ENCODE results near the gene PARVB.

Gene PARVB

DNA sequence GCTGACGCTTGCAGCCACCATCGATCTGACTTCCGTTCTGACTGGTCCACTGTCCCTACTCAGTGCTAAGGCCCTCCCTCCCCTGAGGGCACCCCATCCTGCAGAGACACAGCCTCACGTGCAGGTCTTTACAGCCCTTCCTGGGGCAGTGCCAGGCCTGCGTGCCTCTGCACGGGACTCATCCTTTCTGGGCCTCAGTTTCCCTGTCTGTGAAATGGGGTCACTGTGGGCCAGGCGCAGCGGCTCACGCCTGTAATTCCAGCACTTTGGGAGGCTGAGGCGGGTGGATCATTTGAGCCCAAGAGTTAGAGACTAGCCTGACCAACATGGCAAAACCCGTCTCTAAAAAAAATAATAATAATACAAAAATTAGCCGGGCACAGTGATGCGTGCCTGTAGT lies 138.9 kb downstream of the PARVB start:
- TF ChIP-seq, protein P1, sequence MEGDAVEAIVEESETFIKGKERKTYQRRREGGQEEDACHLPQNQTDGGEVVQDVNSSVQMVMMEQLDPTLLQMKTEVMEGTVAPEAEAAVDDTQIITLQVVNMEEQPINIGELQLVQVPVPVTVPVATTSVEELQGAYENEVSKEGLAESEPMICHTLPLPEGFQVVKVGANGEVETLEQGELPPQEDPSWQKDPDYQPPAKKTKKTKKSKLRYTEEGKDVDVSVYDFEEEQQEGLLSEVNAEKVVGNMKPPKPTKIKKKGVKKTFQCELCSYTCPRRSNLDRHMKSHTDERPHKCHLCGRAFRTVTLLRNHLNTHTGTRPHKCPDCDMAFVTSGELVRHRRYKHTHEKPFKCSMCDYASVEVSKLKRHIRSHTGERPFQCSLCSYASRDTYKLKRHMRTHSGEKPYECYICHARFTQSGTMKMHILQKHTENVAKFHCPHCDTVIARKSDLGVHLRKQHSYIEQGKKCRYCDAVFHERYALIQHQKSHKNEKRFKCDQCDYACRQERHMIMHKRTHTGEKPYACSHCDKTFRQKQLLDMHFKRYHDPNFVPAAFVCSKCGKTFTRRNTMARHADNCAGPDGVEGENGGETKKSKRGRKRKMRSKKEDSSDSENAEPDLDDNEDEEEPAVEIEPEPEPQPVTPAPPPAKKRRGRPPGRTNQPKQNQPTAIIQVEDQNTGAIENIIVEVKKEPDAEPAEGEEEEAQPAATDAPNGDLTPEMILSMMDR (IDR thresholded peaks at IDR 0.05): no peak
- DNase-seq (ENCODE audit: low spot score): no peak
- no peak overlapping the region for H3K27ac ChIP-seq
- no peak overlapping the region for H3K4me3 ChIP-seq

DNA sequence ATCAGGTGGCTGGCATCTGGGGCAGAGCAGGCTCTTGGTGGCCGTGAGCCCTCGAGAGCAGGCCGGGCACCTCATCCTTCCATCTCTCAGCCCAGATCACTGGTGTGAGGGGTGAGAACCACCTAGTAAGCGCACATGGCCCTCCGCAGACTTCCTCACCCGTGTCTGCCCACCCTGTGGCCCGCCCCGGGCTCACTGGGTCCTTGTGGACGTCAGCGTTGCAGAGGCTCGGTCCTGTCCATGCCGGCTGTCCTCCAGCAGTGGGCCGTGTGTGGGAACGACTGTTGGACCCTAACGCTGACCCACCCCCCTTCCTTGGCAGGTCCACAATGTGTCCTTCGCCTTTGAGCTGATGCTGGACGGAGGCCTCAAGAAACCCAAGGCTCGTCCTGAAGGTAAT lies 139.4 kb downstream of the PARVB start:
- H3K4me3 ChIP-seq: no peak overlapping the region
- TF ChIP-seq, protein P1 (IDR thresholded peaks at IDR 0.05): no peak
- no peak for DNase-seq (ENCODE audit: low spot score)
- no peak overlapping the region for H3K27ac ChIP-seq

DNA sequence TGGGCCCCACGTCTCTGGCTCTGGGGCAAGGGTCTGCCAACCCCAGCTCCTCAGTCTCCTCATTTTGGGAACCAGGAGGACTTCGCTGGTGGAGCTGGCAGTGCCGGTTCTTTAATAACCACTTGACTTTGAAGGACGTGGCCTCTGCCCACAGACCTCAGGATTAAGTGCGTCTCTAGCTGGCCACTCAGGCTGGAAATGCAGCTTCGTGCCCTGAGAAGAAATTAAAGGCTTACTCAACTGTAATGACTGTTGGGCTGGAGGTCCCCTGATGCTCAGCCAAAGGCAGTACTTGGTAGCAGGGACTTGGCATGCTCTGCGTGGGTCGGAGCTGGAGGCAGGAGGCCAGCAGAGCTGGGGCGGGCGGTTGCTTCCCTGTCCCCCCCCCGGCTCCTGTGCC lies 139.9 kb downstream of the PARVB start:
- TF ChIP-seq, protein P1 (IDR thresholded peaks at IDR 0.05): no peak
- H3K27ac ChIP-seq: no peak overlapping the region
- no peak for DNase-seq (ENCODE audit: low spot score)

DNA sequence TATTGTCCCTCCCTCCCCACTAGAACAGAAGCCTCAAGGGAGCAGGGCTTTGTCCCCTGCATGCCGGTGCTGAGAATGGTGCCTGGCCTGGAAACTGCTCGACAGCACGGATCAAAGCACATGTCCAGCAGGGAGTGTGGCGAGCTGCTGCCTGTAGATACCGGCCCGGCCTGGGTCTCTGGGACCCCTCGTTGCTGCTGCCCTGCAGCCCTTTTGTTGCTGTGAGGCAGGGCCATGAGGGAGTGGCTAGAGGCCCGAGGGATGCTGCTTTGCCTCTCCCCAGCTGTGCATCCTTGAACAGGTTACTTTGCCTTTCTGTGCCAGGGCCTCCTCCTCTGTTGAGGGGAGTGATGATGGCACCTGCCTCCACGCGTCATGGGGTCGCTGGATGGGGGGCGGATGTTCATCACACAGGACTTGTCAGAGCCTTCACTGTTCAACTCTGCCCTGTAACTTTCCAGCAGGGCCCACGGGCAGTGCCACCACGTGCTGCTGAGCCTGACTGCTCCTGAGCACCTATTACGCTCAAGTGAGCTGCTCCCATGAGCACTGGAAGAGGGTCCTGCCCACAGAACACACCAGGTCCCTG lies 141.3 kb downstream of the PARVB start:
- Histone ChIP-seq H3K4me3 (no peak overlapping the region), H3K27ac (no peak overlapping the region)
- TF ChIP-seq, protein P1 (IDR thresholded peaks at IDR 0.05): no peak
- DNase-seq (ENCODE audit: low spot score): no peak

More for the DNA sequence above, 139.9 kb downstream of the PARVB start:
- no peak overlapping the region for H3K4me3 ChIP-seq

DNA sequence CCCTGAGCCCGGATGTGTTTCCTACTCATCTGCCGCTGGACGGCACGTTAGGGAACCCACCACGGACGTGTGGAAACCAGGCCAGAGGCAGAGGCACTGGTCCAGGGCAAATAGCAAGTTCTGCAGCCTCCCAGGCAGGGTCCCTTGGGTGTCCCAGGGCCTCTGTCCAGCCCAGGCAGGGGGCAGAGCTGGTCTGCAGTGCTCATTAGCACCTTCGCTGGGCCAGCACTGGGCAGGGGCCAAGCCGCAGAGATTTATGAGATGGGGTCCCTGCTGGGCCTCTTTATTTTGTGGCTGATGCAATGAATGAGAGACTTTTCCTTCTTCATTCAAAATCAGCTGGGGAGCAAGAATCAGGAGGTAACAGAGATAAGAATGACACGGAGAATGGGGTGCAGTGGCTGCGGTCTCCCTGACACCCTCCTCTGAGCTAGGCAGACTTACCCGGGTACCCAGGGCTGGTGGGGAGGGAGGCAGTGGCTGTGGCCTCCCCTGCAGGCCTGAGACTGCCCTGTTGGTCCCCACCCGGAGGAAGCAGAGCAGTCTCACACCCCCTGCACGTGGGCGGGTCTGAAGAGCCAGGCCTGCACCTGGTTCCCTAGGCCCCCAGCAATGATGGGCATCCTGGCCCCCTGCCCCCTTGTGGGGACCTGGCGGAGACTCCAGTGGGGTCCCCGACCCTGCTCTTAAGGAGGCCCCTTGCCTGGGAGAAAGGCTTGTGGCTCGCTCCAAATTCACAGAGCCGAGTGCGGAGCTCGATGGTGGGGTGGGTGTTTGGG lies 142.6 kb downstream of the PARVB start:
- Histone ChIP-seq H3K4me3 (no peak overlapping the region), H3K27ac (no peak overlapping the region)
- TF ChIP-seq, protein P1 (IDR thresholded peaks at IDR 0.05): no peak
- DNase-seq (ENCODE audit: low spot score): no peak

DNA sequence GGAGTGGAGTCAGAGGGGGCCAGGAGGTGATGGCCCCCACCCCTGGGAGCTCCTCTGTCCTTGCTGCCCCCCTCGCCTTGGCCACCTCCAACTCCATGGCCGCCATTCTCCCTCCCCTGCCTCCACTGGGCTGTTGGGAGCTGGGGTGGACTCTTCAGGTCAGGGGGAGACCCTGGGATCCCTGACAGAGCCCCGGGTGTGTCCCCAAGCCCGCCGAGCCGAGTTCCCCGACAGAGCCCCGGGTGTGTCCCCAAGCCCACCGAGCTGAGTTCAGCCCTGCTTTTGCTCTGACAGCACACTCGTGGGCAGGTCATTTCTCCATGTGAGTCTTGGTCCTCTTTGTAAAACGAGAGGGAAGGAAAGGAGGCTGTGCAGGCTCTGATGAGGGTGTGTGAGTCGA lies 143.4 kb downstream of the PARVB start:
- TF ChIP-seq, protein P1 (IDR thresholded peaks at IDR 0.05): no peak
- Histone ChIP-seq H3K4me3 (no peak overlapping the region), H3K27ac (no peak overlapping the region)
- DNase-seq (ENCODE audit: low spot score): no peak

DNA sequence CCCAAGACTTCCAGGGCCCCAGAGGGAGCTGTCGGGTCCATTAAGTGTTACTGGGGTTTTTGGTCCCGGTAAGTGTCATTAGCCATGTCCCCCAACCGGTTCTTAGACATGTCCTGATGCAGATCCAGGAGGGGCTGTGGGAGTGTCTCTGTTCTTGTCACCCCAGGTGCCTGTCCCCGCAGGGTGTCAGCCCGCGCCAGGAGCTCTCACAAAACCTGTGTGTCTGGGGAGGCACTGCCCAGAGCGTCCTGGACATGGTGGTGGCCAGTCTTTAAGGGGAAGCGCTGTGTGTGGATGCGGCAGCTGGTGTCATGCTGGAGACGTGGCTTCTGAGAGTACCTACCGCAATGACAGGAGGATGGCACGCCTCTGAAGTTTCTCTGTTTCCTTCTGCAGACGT lies 144.1 kb downstream of the PARVB start:
- TF ChIP-seq, protein P1 (IDR thresholded peaks at IDR 0.05): no peak
- H3K27ac ChIP-seq: no peak overlapping the region
- DNase-seq (ENCODE audit: low spot score): no peak
- no peak overlapping the region for H3K4me3 ChIP-seq
